KBM-7 (cell line): Measurements from ENCODE around the gene CDKAL1.

Source experiments
- DNase-seq: peaks from one replicate; pipeline ENCODE4 v3.0.0-alpha.2; 2015
- in situ Hi-C: fragments of 300-500 bp; cut with MboI; formaldehyde crosslinking; loops from 2 replicates; pipeline ENCODE4 v1.14.3; 2020; ENCODE audit warnings: low sequenced_read_pairs, low pct_unique_long_range_greater_than_20kb, mixed read lengths

The CDKAL1 gene

GRCh38 chr6:20833881-20834515 is 299.7 kb downstream of the CDKAL1 start:
- in situ Hi-C loops, result no loop called here

GRCh38 chr6:20835315-20836010 is 301.2 kb downstream of the CDKAL1 start:
- in situ Hi-C loops, result no loop called here
- DNase-seq, result no peak

More at GRCh38 chr6:20833881-20834515, 299.7 kb downstream of the CDKAL1 start:
- peak; percentile 16 for DNase-seq

GRCh38 chr6:20837189-20837588 is 302.9 kb downstream of the CDKAL1 start:
- no peak for DNase-seq
- in situ Hi-C loops, result no loop called here

GRCh38 chr6:20838113-20838512 is 303.9 kb downstream of the CDKAL1 start:
- in situ Hi-C loops, result no loop called here
- no peak for DNase-seq

GRCh38 chr6:20839630-20840029 is 305.4 kb downstream of the CDKAL1 start:
- DNase-seq, result no peak
- in situ Hi-C loops, result no loop called here

GRCh38 chr6:20840675-20841074 is 306.4 kb downstream of the CDKAL1 start:
- in situ Hi-C loops, result no loop called here
- DNase-seq, result no peak

GRCh38 chr6:20841806-20842205 is 307.5 kb downstream of the CDKAL1 start:
- in situ Hi-C loops, result no loop called here
- DNase-seq, result no peak

- no peak for DNase-seq
- in situ Hi-C loops, result no loop called here
These were observed 311.3 kb downstream of the CDKAL1 start for GRCh38 chr6:20845592-20845991.

- peak; percentile 83 for DNase-seq
These were observed 312.4 kb downstream of the CDKAL1 start for GRCh38 chr6:20846602-20847028.

GRCh38 chr6:20847904-20848303 is 313.6 kb downstream of the CDKAL1 start:
- DNase-seq, result no peak
- in situ Hi-C loops, result no loop called here

More at GRCh38 chr6:20846602-20847028, 312.4 kb downstream of the CDKAL1 start:
- in situ Hi-C loops, result no loop called here

GRCh38 chr6:20850686-20851416 is 316.6 kb downstream of the CDKAL1 start:
- in situ Hi-C loops, result no loop called here
- DNase-seq, result no peak

GRCh38 chr6:20851795-20852194 is 317.5 kb downstream of the CDKAL1 start:
- DNase-seq, result no peak
- in situ Hi-C loops, result no loop called here

- in situ Hi-C loops, result no loop called here
- DNase-seq, result no peak
These were observed 319.6 kb downstream of the CDKAL1 start for GRCh38 chr6:20853828-20854227.

- no peak for DNase-seq
- in situ Hi-C loops, result no loop called here
These were observed 322.5 kb downstream of the CDKAL1 start for GRCh38 chr6:20856681-20857288.

GRCh38 chr6:20861481-20861880 is 327.2 kb downstream of the CDKAL1 start:
- DNase-seq, result no peak
- in situ Hi-C loops, result no loop called here

GRCh38 chr6:20866036-20866435 is 331.8 kb downstream of the CDKAL1 start:
- no peak for DNase-seq
- in situ Hi-C loops, result no loop called here

GRCh38 chr6:20866935-20867703 is 332.9 kb downstream of the CDKAL1 start:
- DNase-seq, result no peak
- in situ Hi-C loops, result no loop called here

- DNase-seq, result no peak
- in situ Hi-C loops, result no loop called here
These were observed 334.3 kb downstream of the CDKAL1 start for GRCh38 chr6:20868397-20869096.
